ENCODE measurements around the gene TRUB1.
A peak's percentile ranks its signal among the peaks of the same experiment; 100 is the strongest.
"Not testable (repeated sequence)": the region's sequence is repeated elsewhere in the genome, so short reads cannot be mapped to it uniquely, and the experiment has no call there.

Gene TRUB1

GRCh38 chr10:114925587-114926586, 12.1 kb upstream of the TRUB1 start:
- peak in 1 of 14 donors; percentile 13 for DNase-seq

DNA sequence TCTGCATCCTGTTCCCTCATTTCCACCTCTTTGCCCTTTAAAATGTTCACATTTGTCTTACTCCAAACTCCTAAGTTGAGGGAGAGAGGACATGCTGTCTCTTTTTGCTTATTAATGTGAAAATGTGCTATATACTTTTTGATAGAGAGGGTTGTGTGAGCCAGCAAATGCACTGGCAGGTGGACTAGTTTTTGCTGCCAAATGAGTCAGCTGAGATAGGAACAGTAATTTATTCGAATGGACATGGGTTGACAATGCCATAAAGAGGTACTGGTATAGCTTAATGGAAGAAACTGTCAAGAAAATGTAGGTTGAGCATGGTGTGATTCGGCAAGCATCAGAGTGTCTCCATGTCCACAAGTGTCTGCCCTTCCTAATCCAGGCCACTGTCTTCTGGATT, 9.2 kb upstream of the TRUB1 start:
- DNase-seq: no peak

- DNase-seq: no peak
These were observed 7.7 kb upstream of the TRUB1 start for GRCh38 chr10:114930320-114930719.

GRCh38 chr10:114931072-114931679, 6.8 kb upstream of the TRUB1 start:
- DNase-seq: no peak

DNA sequence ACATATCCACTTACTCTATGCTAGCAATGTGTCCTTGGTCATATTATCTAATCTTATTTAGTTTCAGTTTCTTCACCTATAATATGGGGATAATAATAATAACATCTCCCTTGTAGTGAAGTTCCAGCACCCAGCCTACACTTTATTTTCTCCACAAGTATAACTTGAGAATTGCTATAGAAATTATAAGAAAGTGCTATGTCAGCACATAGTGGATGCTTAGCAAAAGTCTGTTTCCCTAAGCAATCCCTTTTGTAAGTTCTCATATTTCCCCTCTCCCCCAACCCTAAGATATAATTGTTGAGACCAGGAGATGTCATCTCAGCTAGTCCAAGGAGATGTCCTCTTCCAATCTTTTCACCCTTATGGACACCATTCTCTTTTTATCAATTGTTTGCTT, 5.8 kb upstream of the TRUB1 start:
- no peak for DNase-seq

DNA sequence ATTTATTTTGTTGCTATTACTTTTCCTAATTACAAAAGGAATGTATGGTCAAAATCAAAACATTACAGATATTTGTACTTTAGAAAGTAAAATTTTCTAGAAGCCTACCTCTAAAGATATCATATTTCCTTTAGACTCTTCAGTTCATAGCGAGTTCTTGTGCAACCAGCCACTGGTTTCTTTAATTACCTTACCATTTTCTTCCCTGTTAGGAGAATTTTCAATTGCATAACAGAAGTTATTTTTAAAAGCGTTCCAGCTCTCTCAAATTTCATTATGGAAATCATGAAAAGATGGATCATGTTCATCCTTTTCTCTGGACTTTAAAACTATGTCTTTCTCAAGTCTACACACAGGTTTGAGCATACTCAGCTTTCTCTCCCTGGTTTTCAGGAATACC, 5.0 kb upstream of the TRUB1 start:
- no peak for DNase-seq

DNA sequence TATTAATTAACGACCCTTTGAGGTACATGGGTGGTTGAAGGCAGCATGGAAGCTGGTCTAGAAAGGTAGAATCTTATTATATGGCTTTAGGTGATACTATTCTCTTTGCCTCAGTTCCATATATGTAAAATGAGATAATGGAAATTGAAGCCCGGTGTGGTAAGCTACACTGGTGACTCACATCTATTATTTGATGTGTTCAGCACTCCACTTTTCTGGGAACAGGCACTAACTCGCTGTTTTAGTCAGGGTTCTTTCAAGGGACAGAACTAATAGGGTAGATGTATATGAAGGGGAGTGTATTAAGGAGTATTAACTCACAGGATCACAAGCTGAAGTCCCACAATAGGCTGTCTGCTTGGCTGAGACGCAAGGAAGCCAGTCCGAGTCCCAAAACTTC, 4.4 kb upstream of the TRUB1 start:
- DNase-seq: no peak

GRCh38 chr10:114933995-114934394, 4.0 kb upstream of the TRUB1 start:
- not testable (repeated sequence) for DNase-seq

- DNase-seq: no peak
These were observed 830 bp downstream of the TRUB1 start for GRCh38 chr10:114938856-114939193.

- DNase-seq: no peak
These were observed 2.7 kb downstream of the TRUB1 start for GRCh38 chr10:114940735-114941134.

- no peak for DNase-seq
These were observed 5.0 kb downstream of the TRUB1 start for GRCh38 chr10:114943000-114943399.

GRCh38 chr10:114953047-114953446, 15.1 kb downstream of the TRUB1 start:
- no peak for DNase-seq

- no peak for DNase-seq
These were observed 18.0 kb downstream of the TRUB1 start for GRCh38 chr10:114955984-114956383.

GRCh38 chr10:114956466-114956865, 18.5 kb downstream of the TRUB1 start:
- DNase-seq: no peak

GRCh38 chr10:114957122-114957521, 19.1 kb downstream of the TRUB1 start:
- DNase-seq: no peak

GRCh38 chr10:114957673-114958072, 19.7 kb downstream of the TRUB1 start:
- DNase-seq: no peak

GRCh38 chr10:114962441-114962840, 24.4 kb downstream of the TRUB1 start:
- DNase-seq: no peak

GRCh38 chr10:114963908-114964307, 25.9 kb downstream of the TRUB1 start:
- no peak for DNase-seq

DNA sequence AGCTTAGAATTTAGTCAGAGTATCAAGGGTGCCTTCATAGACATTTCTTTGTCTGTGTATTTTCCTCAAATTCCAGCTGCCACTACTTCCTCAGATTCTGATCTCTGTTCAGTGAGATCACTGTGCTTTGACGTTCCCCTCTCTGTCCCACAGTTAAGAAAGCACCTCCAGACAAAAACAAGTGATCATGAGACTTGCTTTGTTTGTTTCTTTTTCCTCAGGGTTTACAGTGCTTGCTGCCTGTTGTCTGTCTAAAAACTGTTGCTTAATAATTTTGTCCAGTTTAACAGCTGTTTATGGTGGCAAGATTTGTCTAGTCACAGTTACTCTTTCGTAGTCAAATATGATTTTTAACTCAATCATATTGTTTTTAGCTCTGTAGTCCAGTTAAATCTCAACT, 29.1 kb downstream of the TRUB1 start:
- DNase-seq: no peak

- peak in 1 of 14 donors; percentile 8 for DNase-seq
These were observed 32.5 kb downstream of the TRUB1 start for GRCh38 chr10:114970515-114970914.

DNA sequence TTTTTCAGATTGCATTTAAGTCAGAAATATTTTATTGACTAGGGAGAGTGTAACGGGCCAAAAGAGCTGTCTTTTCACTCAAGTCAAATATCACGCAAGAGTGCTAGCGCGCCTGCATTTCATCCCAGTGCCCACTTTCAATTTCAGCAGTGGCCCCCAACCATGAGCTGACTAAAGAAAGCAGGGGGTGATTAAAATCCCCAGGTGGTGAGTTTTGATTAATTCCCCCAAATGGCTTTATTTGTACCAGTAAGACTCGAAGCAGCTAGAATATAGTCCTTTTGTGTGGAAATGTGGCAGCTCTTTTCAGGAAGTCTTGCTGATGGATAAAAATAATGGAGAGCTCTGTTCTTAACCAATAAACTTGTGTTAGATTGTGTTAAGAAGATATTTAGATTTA, 35.3 kb downstream of the TRUB1 start:
- DNase-seq: no peak

DNA sequence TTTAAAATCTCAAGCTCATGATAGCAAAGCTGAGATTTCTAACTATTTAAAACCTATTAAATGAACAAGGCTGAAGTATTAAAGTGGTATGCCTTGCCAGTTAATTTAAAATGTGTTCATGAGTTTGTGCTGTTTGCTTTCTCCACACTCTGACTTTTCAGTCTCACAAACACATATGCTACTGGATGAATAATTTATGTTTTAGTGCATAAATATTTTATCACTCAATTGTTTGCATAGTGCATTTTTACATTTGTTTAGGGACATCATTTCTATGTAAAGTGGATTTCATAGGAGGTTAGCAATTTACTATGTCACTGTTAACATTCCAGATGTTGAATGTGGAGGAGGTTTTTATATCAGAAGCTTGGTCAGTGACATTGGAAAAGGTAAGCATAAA, 36.0 kb downstream of the TRUB1 start:
- DNase-seq: no peak

DNA sequence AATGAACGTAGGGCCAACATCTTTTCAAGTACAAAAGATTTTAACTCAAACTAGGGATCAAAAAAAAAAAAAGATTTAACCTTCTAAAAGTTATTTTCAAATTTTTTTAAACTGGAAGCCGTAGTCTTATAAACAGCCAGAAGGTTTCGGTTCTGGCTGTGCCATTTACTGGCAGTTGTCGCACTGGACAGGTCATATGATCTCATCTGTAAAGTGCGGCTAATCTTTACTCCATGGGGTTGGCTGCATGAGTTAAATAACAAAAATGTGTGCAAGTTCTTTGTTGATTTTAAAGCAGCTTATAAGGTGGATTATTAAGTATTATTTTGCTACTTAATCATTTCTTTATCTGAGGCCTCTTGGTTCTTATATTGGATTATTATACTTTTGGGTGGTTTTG, 36.6 kb downstream of the TRUB1 start:
- DNase-seq: no peak

GRCh38 chr10:114975091-114975490, 37.1 kb downstream of the TRUB1 start:
- peak in 1 of 14 donors; percentile 26 for DNase-seq

All from C1 segment of cervical spinal cord (tissue), 14 donors.